Neural crest cell (in vitro differentiated cells): ENCODE results near the gene VGLL1. TPM values are rescaled to one million over a fixed set of nuclear protein-coding genes. Genes with fewer than 3 reads are reported as not detected.

ENCODE experiments used
- DNase-seq: peaks from one replicate; pipeline ENCODE4 v3.0.0; 2021; ENCODE audit warnings: low read depth, mixed read lengths, low spot score
- H3K27ac Mint-ChIP-seq: one replicate; pipeline ENCODE4 v1.8.0; 2021; ENCODE audit warnings: mild to moderate bottlenecking, mixed read lengths; ENCODE audit not compliant: unreplicated experiment
- H3K27me3 Mint-ChIP-seq: 2 replicates; pipeline ENCODE4 v1.8.0; 2021; ENCODE audit warnings: low read depth, mild to moderate bottlenecking, mixed read lengths
- H3K36me3 Mint-ChIP-seq: 2 replicates; pipeline ENCODE4 v1.8.0; 2021; ENCODE audit warnings: low read depth, mild to moderate bottlenecking, mixed read lengths
- H3K4me1 Mint-ChIP-seq: 2 replicates; pipeline ENCODE4 v1.8.0; 2021; ENCODE audit warnings: mixed read lengths
- H3K4me3 Mint-ChIP-seq: one replicate; pipeline ENCODE4 v1.8.0; 2021; ENCODE audit warnings: mild to moderate bottlenecking, mixed read lengths
- H3K9me3 Mint-ChIP-seq: 2 replicates; pipeline ENCODE4 v1.8.0; 2021; ENCODE audit warnings: mixed read lengths
- total RNA-seq: library from RNA; stranded (reverse); gene quantifications from 2 replicates; pipeline ENCODE4 v1.2.1, GENCODE V29; 2021
- TF ChIP-seq, protein P1 (sequence below): fragments of 200-600 bp; sonication (generic); conservative IDR thresholded peaks from 2 replicates; pipeline ENCODE4 v1.5.0; 2021; ENCODE audit warnings: antibody characterized with exemption, mild to moderate bottlenecking

Gene VGLL1
- total RNA-seq, 1 donor from 2014 or later: not detected

DNA sequence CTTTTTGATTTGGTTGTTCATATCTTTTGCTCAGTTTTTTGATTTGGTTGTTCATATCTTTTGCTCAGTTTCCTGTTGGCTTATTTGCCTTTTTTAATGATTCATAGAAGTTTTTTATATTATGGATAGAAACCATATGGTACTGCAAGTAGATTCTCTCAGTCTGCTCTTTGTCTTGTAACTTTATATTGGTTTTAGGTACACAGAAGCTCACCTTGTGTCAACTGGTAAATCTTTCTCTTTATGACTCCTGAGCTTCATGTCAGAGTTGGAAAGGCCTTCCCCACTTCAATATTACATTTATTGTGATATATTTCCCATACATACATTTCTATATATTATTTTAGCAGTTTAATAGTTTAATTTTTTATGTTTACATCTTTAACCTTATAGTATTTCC is 8.2 kb upstream of the VGLL1 start:
- TF ChIP-seq, protein P1, sequence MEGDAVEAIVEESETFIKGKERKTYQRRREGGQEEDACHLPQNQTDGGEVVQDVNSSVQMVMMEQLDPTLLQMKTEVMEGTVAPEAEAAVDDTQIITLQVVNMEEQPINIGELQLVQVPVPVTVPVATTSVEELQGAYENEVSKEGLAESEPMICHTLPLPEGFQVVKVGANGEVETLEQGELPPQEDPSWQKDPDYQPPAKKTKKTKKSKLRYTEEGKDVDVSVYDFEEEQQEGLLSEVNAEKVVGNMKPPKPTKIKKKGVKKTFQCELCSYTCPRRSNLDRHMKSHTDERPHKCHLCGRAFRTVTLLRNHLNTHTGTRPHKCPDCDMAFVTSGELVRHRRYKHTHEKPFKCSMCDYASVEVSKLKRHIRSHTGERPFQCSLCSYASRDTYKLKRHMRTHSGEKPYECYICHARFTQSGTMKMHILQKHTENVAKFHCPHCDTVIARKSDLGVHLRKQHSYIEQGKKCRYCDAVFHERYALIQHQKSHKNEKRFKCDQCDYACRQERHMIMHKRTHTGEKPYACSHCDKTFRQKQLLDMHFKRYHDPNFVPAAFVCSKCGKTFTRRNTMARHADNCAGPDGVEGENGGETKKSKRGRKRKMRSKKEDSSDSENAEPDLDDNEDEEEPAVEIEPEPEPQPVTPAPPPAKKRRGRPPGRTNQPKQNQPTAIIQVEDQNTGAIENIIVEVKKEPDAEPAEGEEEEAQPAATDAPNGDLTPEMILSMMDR: no peak
- Mint-ChIP-seq H3K27me3 (no peaks in the 10 kb centered on the region), H3K9me3 (peaks cover 2% of the 10 kb centered on the region), H3K4me1 (no peaks in the 10 kb centered on the region), H3K36me3 (no peaks in the 10 kb centered on the region), H3K27ac (no peak overlapping the region), H3K4me3 (no peak overlapping the region)
- DNase-seq: no peak

DNA sequence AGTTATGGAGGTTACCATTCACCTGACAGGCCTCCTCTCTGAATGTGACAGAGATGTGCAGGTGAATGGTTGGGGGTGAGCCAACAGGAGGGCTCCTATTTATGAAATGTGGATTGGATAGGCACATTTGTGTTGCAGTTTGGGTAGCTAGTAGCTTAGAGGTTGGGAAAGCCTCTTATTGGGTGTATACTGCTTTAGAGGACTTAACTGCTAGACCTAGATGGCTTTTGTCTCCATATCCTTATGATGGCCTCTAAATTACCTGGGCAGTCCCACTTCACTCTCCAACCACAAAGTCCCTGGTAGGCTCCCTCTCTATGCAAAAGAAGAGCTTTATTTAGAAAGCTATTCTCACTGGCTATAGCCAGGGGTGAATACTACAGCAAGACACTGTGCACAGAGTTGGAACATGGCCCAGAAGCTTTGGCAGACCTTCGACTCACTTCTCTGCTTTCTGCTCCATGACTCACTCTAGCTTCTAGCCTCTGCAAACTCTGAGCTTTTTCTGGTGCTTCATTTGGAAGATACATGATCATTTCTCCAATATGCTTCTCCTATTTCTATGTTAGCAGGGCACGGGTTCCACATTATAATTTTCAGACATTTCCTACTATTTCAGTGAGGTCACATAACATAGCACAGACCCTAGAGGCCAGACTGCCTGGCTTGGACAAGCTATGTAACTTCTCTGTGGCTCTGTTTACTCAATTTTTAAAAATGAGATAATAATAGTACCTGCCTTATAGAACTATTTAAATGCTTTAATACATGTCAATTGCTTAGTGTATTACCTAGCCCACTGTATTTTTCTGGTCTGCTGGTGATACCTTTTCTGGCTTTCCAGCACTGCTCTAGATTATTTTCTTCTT is 6.0 kb upstream of the VGLL1 start:
- no peaks in the 10 kb centered on the region for H3K36me3 Mint-ChIP-seq
- H3K27ac Mint-ChIP-seq: no peak overlapping the region
- H3K9me3 Mint-ChIP-seq: peaks cover 7% of the 10 kb centered on the region
- no peak overlapping the region for H3K4me3 Mint-ChIP-seq
- no peaks in the 10 kb centered on the region for H3K27me3 Mint-ChIP-seq
- DNase-seq: no peak
- TF ChIP-seq, protein P1: no peak
- peaks cover 5% of the 10 kb centered on the region for H3K4me1 Mint-ChIP-seq

DNA sequence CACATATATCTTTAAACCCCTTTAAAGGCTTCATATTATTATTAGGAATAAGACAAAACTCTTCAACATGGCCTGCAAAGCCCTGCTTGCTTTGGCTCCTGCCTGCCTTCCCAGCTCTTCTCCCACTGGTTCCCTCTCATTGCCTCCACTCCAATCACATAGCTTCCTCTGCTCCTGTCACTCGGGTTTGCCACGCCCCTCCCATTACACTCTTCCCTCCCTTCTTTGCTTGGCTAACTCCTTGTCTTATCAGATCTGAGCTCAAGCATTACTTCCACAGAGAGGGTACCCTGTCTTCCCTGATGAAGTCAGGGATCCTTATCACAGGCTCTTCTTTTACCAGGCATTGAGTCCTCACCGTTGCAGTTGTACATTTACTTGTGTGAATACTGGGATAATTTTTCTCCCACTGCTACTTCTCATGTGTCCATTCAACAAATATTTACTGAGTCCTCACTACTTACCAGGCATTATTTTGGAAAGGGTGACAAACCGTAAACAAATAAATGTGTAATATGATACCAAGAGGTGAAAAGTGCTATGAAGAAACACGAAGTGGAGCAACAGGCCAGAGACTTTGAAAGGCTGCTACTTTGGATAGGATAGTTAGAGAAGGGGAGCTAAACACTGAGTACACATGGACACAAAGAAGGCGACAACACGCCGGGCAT is 3.2 kb upstream of the VGLL1 start:
- DNase-seq: no peak
- no peak overlapping the region for H3K4me3 Mint-ChIP-seq
- peaks cover 7% of the 10 kb centered on the region for H3K9me3 Mint-ChIP-seq
- H3K27me3 Mint-ChIP-seq: no peaks in the 10 kb centered on the region
- TF ChIP-seq, protein P1: no peak
- H3K4me1 Mint-ChIP-seq: peaks cover 5% of the 10 kb centered on the region
- H3K27ac Mint-ChIP-seq: no peak overlapping the region
- H3K36me3 Mint-ChIP-seq: no peaks in the 10 kb centered on the region

DNA sequence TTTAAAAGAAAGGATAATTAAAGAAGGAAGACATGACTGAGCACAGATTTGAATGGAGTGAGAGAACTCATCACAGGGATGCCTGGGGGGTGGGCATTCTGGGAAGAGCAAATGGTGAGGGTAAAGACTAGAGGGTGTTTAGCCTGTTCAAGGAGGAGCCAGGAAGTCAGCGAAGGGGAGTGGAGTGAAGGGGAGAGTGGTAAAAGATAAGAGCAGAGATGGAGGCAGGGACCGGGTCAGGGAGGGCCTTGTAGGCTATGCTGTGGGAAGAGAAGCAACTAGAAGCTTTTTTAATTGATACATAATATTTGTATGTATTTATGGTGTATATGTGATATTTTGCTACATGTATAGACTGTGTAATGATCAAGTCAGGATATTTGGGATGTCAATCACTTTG is 2.2 kb upstream of the VGLL1 start:
- TF ChIP-seq, protein P1: no peak
- H3K4me3 Mint-ChIP-seq: no peak overlapping the region
- no peak overlapping the region for H3K27ac Mint-ChIP-seq
- H3K36me3 Mint-ChIP-seq: no peaks in the 10 kb centered on the region
- H3K9me3 Mint-ChIP-seq: peaks cover 5% of the 10 kb centered on the region
- H3K4me1 Mint-ChIP-seq: peaks cover 5% of the 10 kb centered on the region
- H3K27me3 Mint-ChIP-seq: no peaks in the 10 kb centered on the region
- DNase-seq: no peak

DNA sequence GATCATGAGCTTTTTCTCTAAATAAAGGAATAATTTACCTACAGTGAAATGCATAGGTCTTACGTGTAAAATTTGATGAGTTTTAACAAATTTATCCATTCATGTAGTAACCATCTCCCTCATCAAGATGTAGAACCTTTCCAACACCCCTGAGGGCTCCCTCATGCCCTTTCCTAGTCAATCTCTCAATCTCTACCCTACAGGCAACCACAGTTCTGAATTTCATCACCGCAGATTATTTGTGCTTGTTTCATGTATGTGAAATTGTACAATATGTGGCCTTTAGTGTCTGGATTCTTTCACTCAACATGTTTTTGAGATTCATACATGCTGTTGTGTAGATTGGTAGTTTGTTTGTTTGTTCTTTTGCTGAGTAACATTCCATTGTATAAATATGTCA is 2.1 kb downstream of the VGLL1 start:
- Mint-ChIP-seq H3K27ac (no peak overlapping the region), H3K4me3 (no peak overlapping the region), H3K36me3 (no peaks in the 10 kb centered on the region), H3K27me3 (peaks cover 5% of the 10 kb centered on the region), H3K4me1 (peaks cover 5% of the 10 kb centered on the region), H3K9me3 (peaks cover 9% of the 10 kb centered on the region)
- DNase-seq: no peak
- TF ChIP-seq, protein P1: no peak
